GM12875 (cell line): ENCODE measurements around the gene IPO7.

Source experiments
- H3K4me3 ChIP-seq: one replicate; pipeline ENCODE4 v1.5.1; 2011; ENCODE audit warnings: low read depth, low read length, control low read depth
- CTCF ChIP-seq: IDR thresholded peaks from 2 replicates; pipeline ENCODE4 v1.5.1; 2011; ENCODE audit warnings: low read depth, mild to moderate bottlenecking, control low read depth, inconsistent platforms, low read length, moderate library complexity, borderline replicate concordance; ENCODE audit not compliant: insufficient read depth

IPO7 gene

GRCh38 chr11:9473408-9473807 lies 89.0 kb downstream of the IPO7 start:
- H3K4me3 ChIP-seq, result no peak overlapping the region
- no peak for TF ChIP-seq CTCF

DNA sequence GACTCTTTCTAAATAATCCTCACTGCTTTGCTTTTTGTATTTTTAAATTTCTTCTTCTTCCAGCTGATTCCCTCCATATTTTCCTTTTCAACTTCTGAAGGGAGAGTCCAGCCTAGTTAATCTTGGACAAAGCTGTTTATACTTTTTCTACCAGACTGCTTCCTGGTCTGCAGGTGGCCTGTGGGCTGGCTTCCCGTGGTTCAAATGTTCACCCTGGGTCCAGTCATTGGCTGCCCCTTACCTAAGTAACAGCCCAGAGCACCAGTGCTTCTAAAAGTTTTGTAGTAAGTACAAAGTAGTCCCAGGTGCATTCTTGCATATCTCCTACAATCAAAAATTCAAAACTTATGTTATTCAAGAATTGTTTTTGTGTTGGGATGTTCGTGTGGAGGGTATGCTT lies 95.4 kb downstream of the IPO7 start:
- no peak for TF ChIP-seq CTCF
- H3K4me3 ChIP-seq, result no peak overlapping the region

GRCh38 chr11:9489080-9489765 lies 104.8 kb downstream of the IPO7 start:
- no peak for TF ChIP-seq CTCF
- no peak overlapping the region for H3K4me3 ChIP-seq

DNA sequence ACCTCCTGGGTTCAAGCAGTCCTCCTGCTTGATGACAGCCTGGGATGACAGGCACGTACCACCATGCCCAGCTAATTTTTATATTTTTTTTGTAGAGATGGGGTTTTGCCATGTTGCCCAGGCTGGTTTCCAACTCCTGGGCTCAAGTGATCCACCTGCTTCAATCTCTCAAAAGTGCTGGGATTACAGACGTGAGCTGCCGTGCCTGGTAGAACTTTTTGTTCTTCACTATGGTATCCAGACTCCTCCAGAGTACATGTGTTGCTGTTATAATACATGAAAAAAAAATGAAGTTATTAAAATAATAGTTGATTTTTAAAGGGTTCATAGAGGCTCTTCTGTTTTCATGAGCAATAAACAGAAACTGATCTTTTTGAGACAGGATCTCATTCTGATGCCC lies 105.9 kb downstream of the IPO7 start:
- no peak for TF ChIP-seq CTCF

GRCh38 chr11:9493492-9493891 lies 109.0 kb downstream of the IPO7 start:
- TF ChIP-seq CTCF, result no peak
- H3K4me3 ChIP-seq, result no peak overlapping the region

More for the DNA sequence above, 105.9 kb downstream of the IPO7 start:
- no peak overlapping the region for H3K4me3 ChIP-seq

DNA sequence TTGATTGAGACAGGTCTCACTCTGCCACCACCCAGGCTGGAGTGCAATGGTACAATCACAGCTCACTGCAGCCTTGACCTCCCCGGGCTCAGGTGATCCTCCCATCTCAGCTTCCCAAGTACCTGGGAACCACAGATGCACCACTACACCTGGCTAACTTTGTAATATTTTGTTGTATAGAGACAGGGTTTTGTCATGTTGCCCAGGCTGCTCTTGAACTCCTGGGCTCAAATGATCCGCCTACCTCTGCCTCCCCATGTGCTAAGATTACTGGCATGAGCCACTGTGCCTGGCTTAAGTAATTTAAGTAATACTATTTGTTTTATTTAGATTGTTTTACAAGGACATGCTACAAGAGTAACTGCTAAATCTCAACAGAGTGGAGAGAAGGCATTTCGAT lies 109.9 kb downstream of the IPO7 start:
- TF ChIP-seq CTCF, result no peak
- no peak overlapping the region for H3K4me3 ChIP-seq

- no peak for TF ChIP-seq CTCF
These were observed 111.5 kb downstream of the IPO7 start for GRCh38 chr11:9495803-9496514.

More at GRCh38 chr11:9495803-9496514, 111.5 kb downstream of the IPO7 start:
- no peak overlapping the region for H3K4me3 ChIP-seq
